ENCODE results near the gene UCHL5. TPM values are rescaled to one million over a fixed set of nuclear protein-coding genes. Genes with fewer than 3 reads are reported as not detected.

Gene UCHL5
- total RNA-seq, 2 donors from 2014 or later: 45.4 to 51.7 TPM

GRCh38 chr1:192967211-192967877 lies 91.8 kb downstream of the UCHL5 start:
- Mint-ChIP-seq H3K4me1 (ENCODE audit: low read depth) (no peaks in the 10 kb centered on the region), H3K36me3 (ENCODE audit: insufficient read depth in 2 of 2) (no peaks in the 10 kb centered on the region), H3K27me3 (ENCODE audit: low read depth) (no peaks in the 10 kb centered on the region), H3K27ac (no peak overlapping the region), H3K4me3 (no peak overlapping the region), H3K9me3 (no peaks in the 10 kb centered on the region)
- DNase-seq (no peak), ATAC-seq (replicated peaks in 1 of 2) (no peak)

GRCh38 chr1:192966073-192966472 lies 93.1 kb downstream of the UCHL5 start:
- Mint-ChIP-seq H3K9me3 (no peaks in the 10 kb centered on the region), H3K4me3 (no peak overlapping the region), H3K4me1 (ENCODE audit: low read depth) (no peaks in the 10 kb centered on the region), H3K27ac (no peak overlapping the region), H3K36me3 (ENCODE audit: insufficient read depth in 2 of 2) (no peaks in the 10 kb centered on the region), H3K27me3 (ENCODE audit: low read depth) (no peaks in the 10 kb centered on the region)
- DNase-seq (no peak), ATAC-seq (replicated peaks in 1 of 2) (no peak)

GRCh38 chr1:192962901-192963300 lies 96.3 kb downstream of the UCHL5 start:
- peaks cover 8% of the 10 kb centered on the region for H3K4me1 Mint-ChIP-seq (ENCODE audit: low read depth)
- ATAC-seq (replicated peaks in 1 of 2): no peak

More at GRCh38 chr1:192962901-192963300, 96.3 kb downstream of the UCHL5 start:
- H3K9me3 Mint-ChIP-seq: no peaks in the 10 kb centered on the region
- no peak overlapping the region for H3K4me3 Mint-ChIP-seq
- no peaks in the 10 kb centered on the region for H3K36me3 Mint-ChIP-seq (ENCODE audit: insufficient read depth in 2 of 2)
- DNase-seq: no peak
- H3K27ac Mint-ChIP-seq: no peak overlapping the region
- no peaks in the 10 kb centered on the region for H3K27me3 Mint-ChIP-seq (ENCODE audit: low read depth)

Other genes starting within 250 kb of the UCHL5 start
- 10 to 100 TPM; 85.2 to 96.6 TPM for gene RO60, start 252 bp upstream of the UCHL5 start, total RNA-seq
- gene GLRX2, start 46.1 kb upstream of the UCHL5 start, total RNA-seq: 10 to 100 TPM; 22.7 to 32.1 TPM
- 10 to 100 TPM; 49.1 to 49.7 TPM for gene CDC73, start 62.7 kb upstream of the UCHL5 start, total RNA-seq
- under 1 TPM; 0.07 to 0.10 TPM for gene B3GALT2, start 127.3 kb upstream of the UCHL5 start, total RNA-seq